Mammary epithelial cell (primary cell): Measurements from ENCODE around the gene STXBP5.
"Not testable (repeated sequence)": the region's sequence is repeated elsewhere in the genome, so short reads cannot be mapped to it uniquely, and the experiment has no call there.

ENCODE experiments used
- EZH2 ChIP-seq: IDR thresholded peaks from 2 replicates; pipeline ENCODE4 v1.6.1; 2012; ENCODE audit warnings: low read length, inconsistent platforms, borderline replicate concordance
- TF ChIP-seq, protein P1 (sequence below), 2 donors: IDR thresholded peaks in 1 of 2; conservative IDR thresholded peaks in 1 of 2; 2 replicates each; pipeline ENCODE4 v1.5.1; 2011 to 2012; ENCODE audit warnings: inconsistent platforms in 2 of 2, low read length in 2 of 2, mild to moderate bottlenecking in 2 of 2, control low read depth in 1 of 2, low read depth in 1 of 2; ENCODE audit not compliant: insufficient read depth in 1 of 2; ENCODE audit errors: extremely low read depth in 1 of 2

DNA sequence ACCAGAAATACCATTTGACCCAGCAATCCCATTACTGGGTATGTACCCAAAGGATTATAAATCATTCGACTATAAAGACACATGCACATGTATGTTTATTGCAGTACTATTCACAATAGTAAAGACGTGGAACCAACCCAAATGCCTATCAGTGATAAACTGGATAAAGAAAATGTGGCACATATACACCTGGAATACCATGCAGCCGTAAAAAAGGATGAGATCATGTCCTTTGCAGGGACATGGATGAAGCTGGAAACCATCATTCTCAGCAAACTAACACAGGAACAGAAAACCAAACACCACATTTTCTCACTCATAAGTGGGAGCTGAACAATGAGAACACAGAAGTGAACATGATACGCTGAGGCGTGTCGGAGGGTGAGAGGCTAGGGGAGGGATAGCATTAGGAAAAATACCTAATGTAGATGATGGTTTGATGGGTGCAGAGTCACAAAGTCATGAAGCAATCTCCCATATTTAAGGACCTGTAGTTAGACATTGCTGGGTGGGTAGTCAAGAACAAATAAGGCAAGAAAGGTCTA lies 50.8 kb downstream of the STXBP5 start:
- TF ChIP-seq, protein P1, sequence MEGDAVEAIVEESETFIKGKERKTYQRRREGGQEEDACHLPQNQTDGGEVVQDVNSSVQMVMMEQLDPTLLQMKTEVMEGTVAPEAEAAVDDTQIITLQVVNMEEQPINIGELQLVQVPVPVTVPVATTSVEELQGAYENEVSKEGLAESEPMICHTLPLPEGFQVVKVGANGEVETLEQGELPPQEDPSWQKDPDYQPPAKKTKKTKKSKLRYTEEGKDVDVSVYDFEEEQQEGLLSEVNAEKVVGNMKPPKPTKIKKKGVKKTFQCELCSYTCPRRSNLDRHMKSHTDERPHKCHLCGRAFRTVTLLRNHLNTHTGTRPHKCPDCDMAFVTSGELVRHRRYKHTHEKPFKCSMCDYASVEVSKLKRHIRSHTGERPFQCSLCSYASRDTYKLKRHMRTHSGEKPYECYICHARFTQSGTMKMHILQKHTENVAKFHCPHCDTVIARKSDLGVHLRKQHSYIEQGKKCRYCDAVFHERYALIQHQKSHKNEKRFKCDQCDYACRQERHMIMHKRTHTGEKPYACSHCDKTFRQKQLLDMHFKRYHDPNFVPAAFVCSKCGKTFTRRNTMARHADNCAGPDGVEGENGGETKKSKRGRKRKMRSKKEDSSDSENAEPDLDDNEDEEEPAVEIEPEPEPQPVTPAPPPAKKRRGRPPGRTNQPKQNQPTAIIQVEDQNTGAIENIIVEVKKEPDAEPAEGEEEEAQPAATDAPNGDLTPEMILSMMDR (conservative IDR thresholded peaks at IDR 0.05 in 1 of 2, IDR thresholded peaks at IDR 0.05 in 1 of 2; ENCODE audit: extremely low read depth in 1 of 2, insufficient read depth in 1 of 2, low read depth in 1 of 2, low read length in 2 of 2): not testable (repeated sequence)
- not testable (repeated sequence) for TF ChIP-seq EZH2
